K562 (cell line): ENCODE results near the gene DLAT. TPM values are rescaled to one million over a fixed set of nuclear protein-coding genes. Genes with fewer than 3 reads are reported as not detected.

Experiments
- ATAC-seq: fragments of 200-7000 bp; cut with Tn5 transposase; 3 replicates; pipeline ENCODE4 v1.9.1; 2020; ENCODE audit warnings: moderate library complexity
- Bru-seq: library from RNA; stranded (reverse); fragments of 400-500 nt; gene quantifications from one replicate; lab custom pipeline; 2021; lab: Mats Ljungman, UMichigan
- BruChase-seq, 2 experiments: library from RNA; stranded (reverse); fragments of 400-500 nt; gene quantifications; one replicate each; lab custom pipeline; 2021; lab: Mats Ljungman, UMichigan
- BruUV-seq: library from RNA; stranded (reverse); fragments of 400-500 nt; replicated peaks from 2 replicates; lab custom pipeline; 2021; lab: Mats Ljungman, UMichigan
- CTCF ChIA-PET: fragments of 300-600 bp; formaldehyde crosslinking; extraction: SDS; loops from one replicate; lab custom pipeline; 2021; ENCODE audit warnings: low intra/inter-chr PET ratio; lab: Yijun Ruan, JAX
- POLR2A ChIA-PET: fragments of 300-600, 350-650 bp; sonication (Branson Sonifier 250); formaldehyde crosslinking; extraction: SDS; loops from one replicate; lab custom pipeline; 2021; ENCODE audit warnings: antibody characterized with exemption, inconsistent platforms; lab: Yijun Ruan, JAX
- DNase-seq, 4 experiments: peaks; one replicate each; pipeline versions ENCODE4 v3.0.0 to v3.0.0-alpha.2; 2011 to 2018; ENCODE audit warnings: low spot score in 3 of 4, mixed read lengths in 3 of 4; ENCODE audit errors: extremely low read depth in 1 of 4
- FAIRE-seq: peaks from 2 replicates; lab custom pipeline; 2011; peaks lifted over from hg19 to GRCh38; lab: Jason Lieb, UNC
- H2AFZ ChIP-seq: 2 replicates; pipeline ENCODE4 v1.6.0; 2011; ENCODE audit warnings: low read depth, low read length, control low read depth, inconsistent platforms
- H3K27ac ChIP-seq: fragments of 200-600 bp; 3 replicates; pipeline ENCODE4 v1.8.0; 2011; ENCODE audit warnings: low read depth, mild to moderate bottlenecking, control low read depth, inconsistent platforms, low read length, moderate library complexity, mixed read lengths; ENCODE audit errors: extremely low read depth
- H3K27me3 ChIP-seq, 2 experiments: fragments of 300-600 bp in 1 of 2; 2 replicates in 1 of 2; 3 replicates in 1 of 2; pipeline versions ENCODE4 v1.6.0 to v1.8.0; 2011; ENCODE audit warnings: inconsistent platforms in 2 of 2, low read length in 2 of 2, mild to moderate bottlenecking in 1 of 2, mixed read lengths in 1 of 2, moderate library complexity in 1 of 2; ENCODE audit not compliant: control insufficient read depth in 2 of 2, insufficient read depth in 2 of 2
- H3K36me3 ChIP-seq: fragments of 300-600 bp; 3 replicates; pipeline ENCODE4 v1.8.0; 2011; ENCODE audit warnings: mild to moderate bottlenecking, low read length, inconsistent platforms; ENCODE audit not compliant: control insufficient read depth, insufficient read depth
- H3K4me1 ChIP-seq, 2 experiments: fragments of 200-600 bp in 1 of 2; replicated peaks in 1 of 2; 2 replicates in 1 of 2; 3 replicates in 1 of 2; pipeline versions ENCODE4 v1.5.1 to v1.8.0; 2011; ENCODE audit warnings: inconsistent platforms in 2 of 2, low read length in 2 of 2, mild to moderate bottlenecking in 1 of 2, mixed read lengths in 1 of 2, moderate library complexity in 1 of 2; ENCODE audit not compliant: control insufficient read depth in 2 of 2, insufficient read depth in 2 of 2
- H3K4me2 ChIP-seq: 2 replicates; pipeline ENCODE4 v1.6.1; 2011; ENCODE audit warnings: low read length, control low read depth, inconsistent platforms, mixed read lengths; ENCODE audit not compliant: insufficient read depth
- H3K4me3 ChIP-seq: fragments of 200-600 bp; sonication (generic), shearing (Covaris generic); 2 replicates; pipeline ENCODE4 v1.5.1; 2016; ENCODE audit warnings: control low read depth, inconsistent platforms
- H3K79me2 ChIP-seq: fragments of 200-600 bp; 3 replicates; pipeline ENCODE4 v1.8.0; 2011; ENCODE audit warnings: low read length, inconsistent platforms; ENCODE audit not compliant: control insufficient read depth, insufficient read depth
- H3K9ac ChIP-seq, 2 experiments: 2 replicates each; pipeline versions ENCODE4 v1.6.0 to v1.6.1; 2011; ENCODE audit warnings: low read depth in 2 of 2, low read length in 2 of 2, control low read depth in 1 of 2, inconsistent platforms in 1 of 2, mild to moderate bottlenecking in 1 of 2, mixed read lengths in 1 of 2; ENCODE audit not compliant: insufficient read depth in 1 of 2
- H3K9me1 ChIP-seq: one replicate; pipeline ENCODE4 v1.6.0; 2011; ENCODE audit warnings: inconsistent platforms, mild to moderate bottlenecking, low read length, moderate library complexity; ENCODE audit not compliant: control insufficient read depth, insufficient read depth
- H3K9me3 ChIP-seq: replicated peaks from 2 replicates; pipeline ENCODE4 v1.5.1; 2011; ENCODE audit warnings: low read depth, low read length, inconsistent platforms; ENCODE audit not compliant: control insufficient read depth, insufficient read depth
- H4K20me1 ChIP-seq: replicated peaks from 2 replicates; pipeline ENCODE4 v1.6.1; 2011; ENCODE audit warnings: low read length, inconsistent platforms, mixed read lengths; ENCODE audit not compliant: control insufficient read depth, insufficient read depth
- ADNP ChIP-seq: fragments of 200-800 bp; sonication (Bioruptor generic); IDR thresholded peaks from 2 replicates; pipeline ENCODE4 v1.6.1; 2016; ENCODE audit warnings: missing genetic modification characterization, missing compliant biosample characterization
- ATF2 ChIP-seq: sonication (generic); formaldehyde crosslinking; IDR thresholded peaks from 2 replicates; pipeline ENCODE4 v1.8.1; 2022; ENCODE audit warnings: missing genetic modification reagents
- BMI1 ChIP-seq: fragments of 150-350 bp; IDR thresholded peaks from 2 replicates; pipeline ENCODE4 v1.6.1; 2014; ENCODE audit warnings: low read length
- CEBPB ChIP-seq: fragments of 450-650 bp; IDR thresholded peaks from 2 replicates; pipeline ENCODE4 v1.6.1; 2016; ENCODE audit warnings: missing genetic modification characterization, missing compliant biosample characterization
- CREBBP ChIP-seq: IDR thresholded peaks from one replicate; pipeline ENCODE4 v1.6.1; 2012; ENCODE audit warnings: low read depth, mild to moderate bottlenecking, control low read depth, inconsistent platforms, low read length
- CSDE1 ChIP-seq, 2 experiments: fragments of 450-650 bp; IDR thresholded peaks; 2 replicates each; pipeline ENCODE4 v1.6.1; 2016; ENCODE audit warnings: mild to moderate bottlenecking in 1 of 2
- ELF4 ChIP-seq: fragments of 450-650 bp; formaldehyde crosslinking; IDR thresholded peaks from 2 replicates; pipeline ENCODE4 v1.4.0; 2022; ENCODE audit warnings: missing genetic modification characterization
- ETV5 ChIP-seq: sonication (generic); formaldehyde crosslinking; IDR thresholded peaks from 2 replicates; pipeline ENCODE4 v1.4.0; 2020; ENCODE audit warnings: low read depth, mild to moderate bottlenecking, missing genetic modification reagents
- FOXM1 ChIP-seq, 2 experiments: fragments of 450-650 bp in 1 of 2; sonication (generic) in 1 of 2; formaldehyde crosslinking in 1 of 2; IDR thresholded peaks; 2 replicates each; pipeline versions ENCODE4 v1.6.1 to v1.9.0; 2017 to 2022; ENCODE audit warnings: low read depth in 2 of 2, mild to moderate bottlenecking in 2 of 2, missing genetic modification reagents in 1 of 2, moderate library complexity in 1 of 2
- HLTF ChIP-seq: fragments of 450-650 bp; IDR thresholded peaks from 2 replicates; pipeline ENCODE4 v1.6.1; 2016
- KLF6 ChIP-seq: fragments of 250-450 bp; sonication (Bioruptor Pico); IDR thresholded peaks from 2 replicates; pipeline ENCODE4 v1.4.0; 2020; ENCODE audit warnings: mild to moderate bottlenecking, moderate library complexity, borderline replicate concordance
- RAD51 ChIP-seq: fragments of 450-650 bp; IDR thresholded peaks from 2 replicates; pipeline ENCODE4 v1.7.1; 2016; ENCODE audit warnings: low read depth, mild to moderate bottlenecking, borderline replicate concordance
- U2AF2 ChIP-seq: fragments of 200-400 bp; formaldehyde crosslinking; optimal IDR thresholded peaks from 2 replicates; pipeline ENCODE3; 2017; ENCODE audit warnings: low read depth, mild to moderate bottlenecking, low read length
- ZNF175 ChIP-seq: fragments of 200-800 bp; sonication (Bioruptor generic); IDR thresholded peaks from 2 replicates; pipeline ENCODE4 v1.6.1; 2016; ENCODE audit warnings: low read depth, mild to moderate bottlenecking, missing genetic modification characterization, missing compliant biosample characterization
- ZNF778 ChIP-seq: fragments of 450-650 bp; formaldehyde crosslinking; IDR thresholded peaks from 2 replicates; pipeline ENCODE4 v1.4.0; 2020; ENCODE audit warnings: mild to moderate bottlenecking, moderate library complexity
- WGBS: fragments of 100-300 bp; shearing (Covaris generic); methylation state at CpG from one replicate; pipeline ENCODE4 v1.1.6; 2016; ENCODE audit warnings: low coverage, mixed read lengths; ENCODE audit not compliant: insufficient coverage; ENCODE audit errors: missing lambda C conversion rate; 5-methylcytosine and 5-hydroxymethylcytosine counted together
- in situ Hi-C: fragments of 300-500 bp; cut with MboI; formaldehyde crosslinking; loops from 4 replicates; pipeline ENCODE4 v1.15.0; 2018; ENCODE audit warnings: inconsistent platforms, mixed read lengths
- intact Hi-C: fragments of 100-400 bp; cut with micrococcal nuclease; formaldehyde crosslinking; loops from 2 replicates; pipeline ENCODE4 v1.14.2; 2022
- long read RNA-seq, 3 experiments: library from polyadenylated mRNA in 2 of 3; library from RNA in 1 of 3; unstranded in 2 of 3; stranded (forward) in 1 of 3; transcript quantifications; one replicate each; pipeline ENCODE4 v2.0.0, GENCODE V29; 2019 to 2022
- polyA minus RNA-seq, 3 experiments: library from RNA; depleted of rRNA, polyadenylated mRNA; stranded (reverse); fragments of >200 nt; gene quantifications; 2 replicates each; pipeline ENCODE4 v1.2.3, GENCODE V29; 2011
- polyA plus RNA-seq, 8 experiments: library from polyadenylated mRNA; depleted of rRNA in 4 of 8; stranded (reverse) in 5 of 8; unstranded in 3 of 8; fragments of >200 nt; fragmentation: Nextera tagmentation in 2 of 8; fragmentation: Illumina TruSeq in 1 of 8; extraction: Ambion mirVana in 2 of 8; extraction: Trizol in 1 of 8; gene quantifications; 2 replicates each; pipeline versions ENCODE4 v1.2.1 to v1.2.3, GENCODE V29; 2011 to 2014; ENCODE audit warnings: inconsistent platforms in 1 of 8, missing spikeins in 1 of 8
- total RNA-seq, 7 experiments: library from RNA; depleted of rRNA in 6 of 7; stranded (reverse); fragments of >200 nt in 6 of 7; fragmentation: Illumina TruSeq in 2 of 7; extraction: Trizol in 2 of 7; gene quantifications; 2 replicates each; pipeline versions ENCODE4 v1.2.1 to v1.2.3, GENCODE V29; 2011 to 2021; ENCODE audit warnings: low replicate concordance in 1 of 7

DLAT gene
- total RNA-seq (2011; cell fraction: chromatin; rRNA removed; ENCODE audit: low replicate concordance) = 37.3 and 58.2 TPM in 2 replicates
- 27.2 and 29.3 TPM in 2 replicates for total RNA-seq (2011; cell fraction: nucleolus; rRNA removed)
- total RNA-seq (2011; cell fraction: nucleoplasm; rRNA removed) = 30.0 and 42.1 TPM in 2 replicates
- total RNA-seq (2014; rRNA removed) (98.3 and 110 TPM in 2 replicates), total RNA-seq (2014; rRNA removed; fragmentation: Illumina TruSeq; extraction: Trizol) (130 and 140 TPM in 2 replicates), total RNA-seq (2015; rRNA removed; fragmentation: Illumina TruSeq; extraction: Trizol) (113 and 125 TPM in 2 replicates), total RNA-seq (2021) (111 and 112 TPM in 2 replicates), polyA plus RNA-seq (2011; rRNA removed) (95.1 and 105 TPM in 2 replicates), polyA plus RNA-seq (2014; fragmentation: Illumina TruSeq; extraction: Trizol) (129 and 152 TPM in 2 replicates), polyA plus RNA-seq (2014; fragmentation: Nextera tagmentation; extraction: Ambion mirVana) (10 to 100 TPM; 41.7 to 47.6 TPM), polyA plus RNA-seq (2014; rRNA removed) (83.9 and 85.9 TPM in 2 replicates), polyA minus RNA-seq (2011; rRNA and poly(A)+ RNA removed) (134 and 147 TPM in 2 replicates), Bru-seq, nascent RNA (percentile 91 among the genes with signal in this experiment), BruChase-seq, experiment 1, labeled RNA remaining after a 2-hour chase (percentile 93 among the genes with signal in this experiment), BruChase-seq, experiment 2, labeled RNA remaining after a 6-hour chase (percentile 93 among the genes with signal in this experiment)
- polyA plus RNA-seq (2011; cell fraction: cytosol; rRNA removed) = 43.0 and 56.9 TPM in 2 replicates
- polyA plus RNA-seq (2011; cell fraction: nucleus; rRNA removed) = 24.3 and 31.4 TPM in 2 replicates
- polyA plus RNA-seq (2012) = 51.6 and 79.9 TPM in 2 replicates
- polyA minus RNA-seq (2011; cell fraction: cytosol; rRNA and poly(A)+ RNA removed) = 72.1 and 96.2 TPM in 2 replicates
- 22.3 and 35.3 TPM in 2 replicates for polyA minus RNA-seq (2011; cell fraction: nucleus; rRNA and poly(A)+ RNA removed)
- long read RNA-seq, experiment 1, full-length matches to known transcripts = 353 of 471 reads
- long read RNA-seq, experiment 1, partial matches to known transcripts = 91 of 471 reads
- long read RNA-seq, experiment 1, other reads (novel, unspliced or antisense) = 27 of 471 reads
- long read RNA-seq, experiment 2, full-length matches to known transcripts = 43 of 99 reads
- long read RNA-seq, experiment 2, partial matches to known transcripts = 8 of 99 reads
- long read RNA-seq, experiment 2, other reads (novel, unspliced or antisense) = 48 of 99 reads
- long read RNA-seq, experiment 3, full-length matches to known transcripts = 100 of 113 reads
- long read RNA-seq, experiment 3, partial matches to known transcripts = 9 of 113 reads
- long read RNA-seq, experiment 3, other reads (novel, unspliced or antisense) = 4 of 113 reads

DNA sequence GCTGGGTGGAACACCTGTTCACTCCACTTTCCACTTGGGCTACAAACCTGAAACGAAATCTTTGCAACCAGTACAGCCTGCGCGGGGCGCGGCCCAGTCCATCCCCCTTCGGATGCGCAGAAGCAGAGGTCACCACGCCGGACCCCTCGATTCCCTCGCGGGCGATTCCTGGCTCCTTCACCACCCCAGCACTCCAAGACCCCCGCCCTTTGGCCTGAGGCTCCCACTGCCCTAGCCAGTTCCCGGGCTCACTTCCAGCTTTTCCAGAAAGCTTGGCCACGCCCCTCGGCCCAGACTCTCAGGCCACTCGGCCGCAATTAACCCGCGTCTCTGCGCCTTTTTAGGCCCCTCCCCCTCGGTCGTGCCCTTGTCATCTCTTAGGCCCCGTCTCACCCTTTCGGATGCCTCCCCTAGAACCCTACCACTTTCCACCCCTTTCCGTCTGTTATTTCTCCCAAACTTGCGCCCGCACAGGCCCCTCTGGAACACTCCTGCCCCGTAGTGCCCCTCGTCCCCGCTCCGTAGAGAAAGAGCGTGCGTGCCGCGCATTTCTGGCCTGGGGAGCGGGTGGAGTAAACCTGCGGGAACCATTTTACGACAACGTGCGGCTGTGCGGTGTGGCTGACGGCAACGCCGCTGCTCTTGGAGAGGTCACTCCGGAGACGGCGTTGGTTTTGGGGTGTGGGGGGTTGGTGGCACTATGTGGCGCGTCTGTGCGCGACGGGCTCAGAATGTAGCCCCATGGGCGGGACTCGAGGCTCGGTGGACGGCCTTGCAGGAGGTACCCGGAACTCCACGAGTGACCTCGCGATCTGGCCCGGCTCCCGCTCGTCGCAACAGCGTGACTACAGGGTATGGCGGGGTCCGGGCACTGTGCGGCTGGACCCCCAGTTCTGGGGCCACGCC, at the start of gene DLAT:
Gene DLAT (plus strand): TSS at position 636 of the 906 bp plus-strand sequence. CDS start 65 bp downstream, at position 701.
- Histone ChIP-seq H3K36me3 (peaks cover 32% of the 10 kb centered on the region), H4K20me1 (no peaks in the 10 kb centered on the region), H3K4me1 (peaks cover 6 to 13% of the 10 kb centered on the region in 2 experiments; a peak in 3 of 5 replicates), H3K4me2 (peak within 1 kb of the TSS; percentile 94), H3K27me3 (no peaks in the 10 kb centered on the region), H3K9me1 (no peaks in the 10 kb centered on the region), H3K4me3 (peak within 1 kb of the TSS; percentile 89), H2AFZ (peak within 1 kb of the TSS; percentile 99), H3K9ac (peak within 1 kb of the TSS; percentile 90 to 96), H3K9me3 (no peaks in the 10 kb centered on the region), H3K27ac (peak within 1 kb of the TSS; percentile 87), H3K79me2 (peaks cover 42% of the 10 kb centered on the region)
- ChIA-PET CTCF (no interaction called here), POLR2A (interaction anchor here (0.7 to 1.5 kb wide), 4 partner anchors 8 to 169 kb away, joined by 3 to 4 read pairs (median 3); partner anchors contain the start of gene HSPB2)
- in situ Hi-C loops (no loop called here), intact Hi-C loops (loop anchor here (1.0 to 2.0 kb wide), 4 partner anchors 42 to 146 kb away; partner anchors contain the start of genes CFAP68, FDXACB1, NKAPD1 and PIH1D2)
- DNase-seq (peak; percentile 86 to 95 (median 87)), FAIRE-seq (peak; percentile 74), ATAC-seq (peak; percentile 90)
- no TSS peak for BruUV-seq
- under 1% methylated on average over 68 of the region's 71 CpGs for whole genome bisulfite sequencing
- TF ChIP-seq RAD51 (no peak), ETV5 (CRISPR knock-in tag) (no peak; the same call in 1 of the 2 replicates), BMI1 (no peak), ZNF175 (CRISPR knock-in tag) (no peak), CSDE1 (IDR thresholded peaks at IDR 0.05) (no peak; a peak in 1 of 4 replicates), ATF2 (CRISPR knock-in tag) (no peak), ADNP (no peak), CEBPB (tag) (no peak), CREBBP (no peak), ZNF778 (CRISPR knock-in tag) (no peak), FOXM1 (IDR thresholded peaks at IDR 0.05; ENCODE audit: low read depth) (no peak), FOXM1 (CRISPR knock-in tag; IDR thresholded peaks at IDR 0.05; ENCODE audit: low read depth) (0 out of 2 replicates have a peak, but pooled peaks have one; percentile 39), KLF6 (CRISPR knock-in tag) (0 out of 2 replicates have a peak, but pooled peaks have one; percentile 49), U2AF2 (no peak), HLTF (peak; percentile 86), ELF4 (peak; percentile 65; the same call in 1 of the 2 replicates)
